ENCODE results near the gene HIGD1A. TPM values are rescaled to one million over a fixed set of nuclear protein-coding genes. Genes with fewer than 3 reads are reported as not detected.

The HIGD1A gene
- total RNA-seq, 4 donors from 2014 or later: 102 to 278 (median 204) TPM

- peak overlapping the region in 3 of 4 donors; percentile 31 to 86 (median 79) for H3K27ac ChIP-seq
- no peaks in the 10 kb centered on the region for H3K27me3 ChIP-seq
- no peaks in the 10 kb centered on the region for H3K9me3 ChIP-seq
- H3K4me3 ChIP-seq: no peak overlapping the region
- TF ChIP-seq POLR2A (IDR thresholded peaks at IDR 0.05): no peak
- TF ChIP-seq CTCF (IDR thresholded peaks at IDR 0.05): peak in 3 of 6 experiments; percentile 13 to 29 (median 16)
- no peaks in the 10 kb centered on the region for H3K36me3 ChIP-seq
- peak in 2 of 3 donors; percentile 74 to 85 for DNase-seq
- H3K4me1 ChIP-seq: no peaks in the 10 kb centered on the region
These were observed 48.4 kb downstream of the HIGD1A start for GRCh38 chr3:42755681-42756578.

- no peak for TF ChIP-seq POLR2A (IDR thresholded peaks at IDR 0.05)
- TF ChIP-seq CTCF (IDR thresholded peaks at IDR 0.05): no peak
- no peak overlapping the region for H3K27ac ChIP-seq
- no peaks in the 10 kb centered on the region for H3K36me3 ChIP-seq
- no peaks in the 10 kb centered on the region for H3K27me3 ChIP-seq
- no peak overlapping the region for H3K4me3 ChIP-seq
- no peaks in the 10 kb centered on the region for H3K4me1 ChIP-seq
- no peak for DNase-seq
- no peaks in the 10 kb centered on the region for H3K9me3 ChIP-seq
These were observed 50.5 kb downstream of the HIGD1A start for GRCh38 chr3:42753757-42754156.

- no peak for TF ChIP-seq CTCF (IDR thresholded peaks at IDR 0.05)
- TF ChIP-seq POLR2A (IDR thresholded peaks at IDR 0.05): no peak
- Histone ChIP-seq H3K4me3 (no peak overlapping the region), H3K27me3 (no peaks in the 10 kb centered on the region), H3K36me3 (no peaks in the 10 kb centered on the region), H3K27ac (no peak overlapping the region), H3K4me1 (no peaks in the 10 kb centered on the region), H3K9me3 (no peaks in the 10 kb centered on the region)
- DNase-seq: no peak
These were observed 51.3 kb downstream of the HIGD1A start for GRCh38 chr3:42752961-42753360.

- TF ChIP-seq CTCF (IDR thresholded peaks at IDR 0.05): no peak
- no peak for TF ChIP-seq POLR2A (IDR thresholded peaks at IDR 0.05)
- Histone ChIP-seq H3K36me3 (no peaks in the 10 kb centered on the region), H3K4me3 (no peak overlapping the region), H3K27ac (no peak overlapping the region), H3K9me3 (no peaks in the 10 kb centered on the region), H3K4me1 (no peaks in the 10 kb centered on the region), H3K27me3 (no peaks in the 10 kb centered on the region)
- DNase-seq: no peak
These were observed 51.8 kb downstream of the HIGD1A start for GRCh38 chr3:42752441-42752840.

GRCh38 chr3:42751609-42752008 is 52.7 kb downstream of the HIGD1A start:
- no peaks in the 10 kb centered on the region for H3K36me3 ChIP-seq
- H3K27me3 ChIP-seq: no peaks in the 10 kb centered on the region
- TF ChIP-seq POLR2A (IDR thresholded peaks at IDR 0.05): no peak
- no peak for TF ChIP-seq CTCF (IDR thresholded peaks at IDR 0.05)
- no peak overlapping the region for H3K27ac ChIP-seq
- no peaks in the 10 kb centered on the region for H3K9me3 ChIP-seq
- peaks cover 0 to 5% (median 0%) of the 10 kb centered on the region in 4 donors for H3K4me1 ChIP-seq
- H3K4me3 ChIP-seq: no peak overlapping the region
- DNase-seq: peak in 1 of 3 donors; percentile 42

Data from Peyer's patch (tissue), 4 donors.